HG03139 (cell line): ENCODE measurements around the gene CYSRT1.
A peak's percentile ranks its signal among the peaks of the same experiment; 100 is the strongest.

Experiments
- ATAC-seq: cut with Tn5 transposase; IDR thresholded peaks from one replicate; pipeline ENCODE4 v1.9.1; 2021; ENCODE audit not compliant: unreplicated experiment

The CYSRT1 gene

DNA sequence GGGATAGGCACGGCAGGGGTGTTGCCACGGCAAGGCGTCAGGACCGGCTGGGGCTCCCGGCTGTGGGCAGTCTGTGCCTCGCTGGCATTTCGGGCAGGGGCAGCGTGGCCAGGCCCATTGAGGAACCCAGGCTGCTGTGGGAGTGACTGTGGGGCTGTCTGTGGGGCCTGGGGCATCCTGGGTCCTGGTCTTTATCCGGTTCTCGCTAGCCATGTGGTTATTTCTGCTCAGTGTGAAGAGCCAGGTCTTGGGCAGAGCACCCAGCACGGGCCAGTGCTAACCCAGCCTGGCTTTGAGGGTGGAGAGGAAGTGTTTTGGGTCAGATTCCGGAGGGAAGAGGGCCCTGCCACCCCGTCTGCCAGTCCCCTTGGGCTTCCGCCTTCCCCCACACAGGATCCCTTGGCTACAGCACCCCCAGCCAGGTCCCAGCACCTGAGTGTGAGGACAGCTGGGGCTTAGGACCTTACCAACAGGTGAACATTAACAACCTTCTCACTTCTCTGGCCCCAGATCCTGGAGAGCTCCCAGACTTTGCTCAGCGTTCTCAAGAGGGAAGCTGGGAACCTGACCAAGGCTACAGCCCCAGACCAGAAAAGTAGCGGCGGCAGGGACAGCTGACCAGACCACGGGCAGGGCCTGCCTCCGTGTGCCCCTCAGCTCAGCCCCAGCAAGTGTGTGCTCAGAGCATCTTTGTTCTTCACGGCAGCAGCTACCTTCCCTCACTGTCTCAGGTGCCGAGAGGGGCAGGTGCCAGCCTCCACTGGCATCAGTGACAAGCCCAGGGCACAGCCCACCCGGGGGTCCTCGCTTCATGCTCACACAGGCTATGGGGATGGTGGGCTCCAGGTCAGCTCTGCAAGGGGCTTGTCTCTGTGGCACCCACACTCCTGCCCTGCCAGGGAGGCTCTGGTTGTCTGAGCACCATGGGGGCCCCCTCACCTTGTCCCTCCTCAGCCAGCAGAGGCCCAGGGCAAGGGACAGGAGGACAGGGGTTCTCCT lies 35.4 kb upstream of the CYSRT1 start:
- ATAC-seq = no peak

DNA sequence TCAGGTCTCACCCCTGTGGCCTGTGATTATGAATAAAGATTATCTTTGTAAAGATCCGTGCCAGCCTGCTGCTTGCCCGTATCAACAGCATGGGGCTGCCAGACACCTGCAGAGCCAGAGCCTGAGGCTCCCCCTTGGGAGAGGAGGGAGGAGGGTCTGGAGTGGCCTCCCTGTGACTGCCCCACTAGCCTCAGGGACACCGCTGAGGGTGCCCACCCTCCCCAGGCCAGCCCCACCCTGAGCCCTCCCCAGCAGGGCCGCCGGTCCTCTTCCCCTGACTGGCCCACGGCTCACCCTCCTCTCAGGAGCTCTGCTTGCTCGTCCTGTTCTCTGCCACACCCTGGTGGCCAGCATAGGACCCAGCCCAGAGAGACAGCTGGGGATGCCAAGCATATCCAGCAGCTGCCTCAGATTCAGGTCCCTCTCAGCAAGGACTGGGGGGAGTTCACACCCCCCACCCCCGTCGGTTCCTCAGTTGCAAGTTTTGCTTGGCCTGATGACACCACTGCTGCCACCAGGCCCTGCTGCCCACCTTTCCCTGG lies 34.6 kb upstream of the CYSRT1 start:
- no peak for ATAC-seq

DNA sequence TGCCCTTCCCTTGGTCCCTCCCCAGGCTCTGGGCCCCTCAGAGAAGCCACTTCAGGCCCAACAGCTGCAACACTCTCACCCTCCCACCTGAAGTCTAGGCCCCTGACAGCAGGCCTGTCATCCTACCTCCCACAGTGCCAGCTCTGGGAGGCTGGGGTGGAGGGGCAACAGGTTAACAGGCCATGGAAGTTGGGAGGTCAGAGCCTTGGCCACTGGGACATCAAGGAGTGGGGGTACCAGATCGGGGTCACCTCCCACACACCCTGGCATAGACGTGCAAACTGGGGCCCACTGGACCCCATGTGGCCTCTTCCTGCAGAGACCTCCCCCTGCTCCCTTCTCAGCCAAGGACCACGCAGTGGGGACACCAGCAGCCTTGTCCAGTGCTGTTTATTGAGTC lies 33.7 kb upstream of the CYSRT1 start:
- no peak for ATAC-seq

DNA sequence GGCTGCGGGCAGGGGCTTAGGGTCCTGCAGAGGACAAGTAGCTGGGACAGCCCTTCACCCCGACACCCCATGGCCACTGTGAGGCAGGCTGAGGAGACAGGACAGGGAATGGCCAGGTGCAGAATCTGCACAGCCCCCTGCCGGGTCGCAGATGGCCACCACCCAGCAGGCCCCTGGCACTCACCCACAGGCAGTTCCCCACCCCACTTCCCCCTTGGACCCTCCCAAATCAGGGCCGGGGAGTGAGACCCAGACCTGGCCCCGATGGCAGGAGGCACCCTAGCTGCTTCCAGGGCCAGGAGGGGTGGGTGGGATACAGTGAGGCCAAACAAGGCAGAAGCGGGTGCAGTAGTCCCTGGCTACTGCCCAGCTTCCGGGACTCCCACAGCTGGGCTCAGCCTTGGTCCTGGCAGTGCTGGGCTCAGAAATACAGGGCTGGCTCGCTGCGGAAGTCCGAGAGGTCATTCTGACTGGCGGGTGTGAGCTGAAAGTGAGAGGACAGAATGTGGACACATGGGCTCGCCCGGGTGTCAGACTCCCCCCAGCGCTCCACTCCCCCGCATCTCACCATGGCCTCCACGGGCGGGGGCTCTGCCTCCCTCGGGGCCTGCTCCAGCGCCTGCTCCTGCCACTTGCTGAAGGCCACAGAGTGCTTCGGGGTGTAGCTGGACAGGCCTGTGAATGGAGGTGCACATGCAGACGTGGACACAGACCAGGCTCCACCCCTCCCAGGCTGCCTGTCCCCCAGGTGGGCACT lies 33.1 kb upstream of the CYSRT1 start:
- ATAC-seq = no peak

DNA sequence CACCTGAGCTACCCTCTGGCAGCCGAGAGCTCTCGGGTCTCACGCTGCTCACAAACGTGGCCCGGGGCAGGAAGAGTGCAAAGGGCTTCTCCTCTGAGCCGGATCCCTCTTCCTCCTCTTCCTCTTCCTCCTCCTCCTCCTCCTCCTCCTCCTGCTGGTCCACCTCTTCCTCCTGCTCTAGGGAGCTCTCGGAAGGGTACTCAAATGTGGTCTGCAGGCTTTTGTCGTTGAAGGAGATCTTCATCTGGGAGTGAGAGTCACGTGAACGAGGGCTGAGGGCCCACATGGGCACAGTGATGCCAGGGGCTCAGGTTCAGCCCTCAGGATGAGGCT lies 32.6 kb upstream of the CYSRT1 start:
- ATAC-seq = no peak

DNA sequence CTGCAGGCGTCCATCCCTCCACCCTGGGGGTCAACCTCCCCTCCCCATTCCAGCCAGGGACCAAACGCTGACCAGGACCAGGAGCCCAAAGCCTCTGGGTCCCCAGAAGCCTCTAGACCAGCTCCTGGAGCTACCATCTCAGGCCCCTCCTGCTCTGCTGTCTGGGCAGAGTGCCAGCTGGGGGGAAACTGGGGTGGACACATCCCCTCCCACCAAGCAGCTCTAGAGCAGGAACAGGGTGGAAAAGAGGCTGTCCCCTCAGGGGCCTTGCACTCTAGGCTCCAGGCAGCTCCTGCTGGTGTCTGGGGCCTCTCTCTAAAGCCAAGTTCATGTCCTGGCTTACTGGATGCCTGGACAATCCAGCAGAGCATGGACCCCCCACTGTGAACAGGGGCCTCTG lies 32.1 kb upstream of the CYSRT1 start:
- ATAC-seq = no peak

DNA sequence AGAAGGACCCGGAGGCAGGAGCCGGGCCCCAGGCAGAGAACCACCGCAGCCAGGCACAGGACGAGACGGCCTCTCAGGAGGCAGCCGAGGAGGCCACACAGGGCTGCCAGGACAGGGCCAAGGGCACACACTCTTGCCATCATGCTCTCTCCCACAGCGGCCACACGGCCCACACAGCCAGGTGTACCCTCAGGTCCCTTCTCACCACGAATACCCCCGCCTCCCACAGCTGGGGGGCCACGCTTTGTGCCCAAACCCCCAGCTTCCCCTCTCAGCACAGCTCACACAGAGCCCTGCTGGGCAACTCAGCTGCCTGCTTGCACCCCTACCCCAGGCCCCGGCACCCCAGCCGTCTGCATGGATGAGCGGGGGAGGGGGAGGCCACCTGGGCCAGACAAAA lies 31.2 kb upstream of the CYSRT1 start:
- no peak for ATAC-seq

DNA sequence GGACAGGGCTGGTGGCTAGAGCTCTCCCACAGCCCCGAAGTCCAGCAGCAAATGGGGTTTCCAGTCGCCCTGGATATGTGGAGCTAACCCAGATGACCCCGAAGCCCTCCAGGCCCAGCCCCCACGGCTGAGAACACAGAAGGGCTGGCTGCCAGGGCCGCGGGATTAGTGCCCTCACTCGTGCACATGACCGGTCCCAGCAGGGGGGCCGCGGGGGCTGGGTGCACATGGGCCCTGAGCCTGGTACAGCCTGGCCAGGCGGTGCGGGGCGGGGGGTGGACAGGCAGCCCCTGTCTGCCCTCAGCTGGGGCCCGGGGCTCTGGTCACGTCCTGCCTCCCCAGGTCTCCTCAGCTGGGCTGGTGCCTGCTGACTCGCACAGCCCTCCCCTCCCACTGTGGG lies 30.6 kb upstream of the CYSRT1 start:
- ATAC-seq = no peak

DNA sequence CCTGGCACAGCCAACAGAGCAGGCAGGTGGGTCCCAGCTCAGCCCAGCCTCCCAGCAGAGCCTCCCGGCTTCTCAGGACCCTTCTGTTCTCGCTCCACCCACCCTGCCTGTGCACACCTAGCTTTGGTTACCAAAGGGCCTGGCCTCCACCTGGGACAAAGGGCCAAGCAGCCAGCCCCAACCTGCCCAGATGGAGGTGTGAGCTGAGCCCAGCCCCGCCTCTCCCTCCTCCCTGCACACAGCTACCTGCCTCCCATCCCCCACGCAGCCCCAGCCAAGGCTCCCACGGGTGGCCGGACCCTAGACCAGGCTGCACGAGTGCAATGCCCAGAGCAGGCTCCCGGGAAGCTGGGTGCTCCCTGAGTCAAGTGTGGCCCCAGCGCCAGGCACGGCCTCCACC lies 30.1 kb upstream of the CYSRT1 start:
- ATAC-seq = no peak

DNA sequence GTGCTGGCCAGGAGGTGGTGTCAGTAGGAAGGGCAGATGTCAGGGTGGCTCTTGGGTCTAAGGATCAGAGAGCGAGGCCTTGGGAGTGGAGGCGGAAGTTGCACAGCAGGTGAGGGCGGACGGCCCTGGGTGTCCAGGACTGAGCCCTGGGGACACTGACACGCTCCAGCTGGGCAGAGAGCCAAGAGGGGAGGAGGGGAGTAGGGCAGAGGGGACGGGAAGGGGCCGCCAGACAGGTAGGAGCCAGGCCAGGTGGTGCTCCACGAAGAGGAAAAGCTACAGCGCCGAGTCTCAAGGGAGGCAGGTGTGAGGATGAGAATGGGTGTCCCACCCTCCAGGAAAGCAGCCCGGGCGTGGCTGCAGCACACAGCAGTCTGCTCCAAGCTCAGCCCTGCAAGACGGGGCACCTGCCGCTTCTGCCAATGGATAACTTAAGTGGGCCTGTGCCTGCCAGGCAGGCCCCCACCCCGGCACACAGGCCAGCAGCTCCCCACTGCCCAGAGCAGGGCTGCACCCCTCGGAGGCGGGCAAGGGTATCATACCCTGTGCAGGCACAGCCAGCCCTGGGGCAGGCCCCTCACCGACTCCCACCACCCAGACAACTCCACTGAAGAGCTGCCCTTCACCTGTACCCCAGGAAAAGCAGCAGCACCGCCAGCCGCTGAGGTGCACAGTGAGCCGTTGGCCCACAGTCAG lies 29.3 kb upstream of the CYSRT1 start:
- no peak for ATAC-seq

DNA sequence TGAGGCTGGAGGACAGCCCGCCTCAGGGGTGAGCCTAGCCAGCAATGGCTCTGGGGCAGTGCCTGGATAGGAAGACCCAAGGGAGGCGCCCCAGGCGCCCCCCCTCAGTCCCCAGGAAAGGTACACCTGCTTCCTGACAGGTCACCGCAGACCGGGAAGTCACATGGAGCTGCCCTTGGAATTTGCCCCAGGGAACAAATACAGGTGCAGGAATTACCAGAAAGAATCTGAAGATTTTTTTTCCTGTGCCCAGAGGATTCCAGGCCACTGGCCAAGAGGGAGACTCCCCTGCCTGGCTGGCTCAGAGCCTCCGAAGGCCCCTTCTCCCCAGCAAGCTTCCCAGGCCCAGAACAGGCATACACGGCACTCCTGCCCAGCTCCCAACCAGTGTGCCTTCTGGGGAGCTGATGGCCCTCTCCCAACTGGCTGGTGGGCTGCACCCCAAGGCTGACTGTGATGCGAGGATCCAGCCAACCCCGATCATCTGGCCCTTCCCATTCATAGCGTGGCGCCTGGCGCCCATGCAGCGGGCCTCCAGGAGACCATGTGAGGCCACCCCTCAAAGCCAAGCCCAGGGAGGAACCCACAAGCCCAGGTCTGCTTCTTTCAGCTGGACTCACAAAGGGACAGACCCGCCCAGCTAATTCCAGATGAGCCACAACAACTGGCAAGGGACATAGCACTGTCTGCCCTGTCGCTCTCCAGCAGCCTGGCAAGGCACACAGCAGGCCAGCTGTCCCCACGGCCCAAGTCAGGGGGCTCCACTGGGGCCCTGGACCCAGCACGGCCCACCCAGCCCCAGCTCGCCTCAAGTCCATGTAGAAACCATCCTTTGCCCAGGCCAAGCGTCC lies 26.7 kb upstream of the CYSRT1 start:
- no peak for ATAC-seq

DNA sequence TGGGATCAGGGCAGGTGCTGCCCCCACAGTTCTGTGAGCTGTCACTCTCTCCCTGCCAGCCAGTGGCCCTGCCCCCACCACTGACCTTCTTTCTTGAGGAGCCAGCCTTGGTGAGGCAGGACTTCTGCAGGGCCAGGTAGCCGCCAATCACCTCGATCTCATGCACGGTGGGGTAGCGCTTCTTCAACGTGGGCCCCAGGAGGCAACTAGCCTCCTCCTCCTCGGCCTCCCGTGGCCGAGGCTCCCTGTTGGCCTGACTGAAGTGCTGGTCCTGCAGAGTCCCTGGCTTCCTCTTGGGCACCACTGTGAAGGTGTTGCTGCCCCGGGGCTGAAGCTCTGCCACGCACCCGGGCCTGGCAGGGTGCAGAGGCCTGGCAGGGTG lies 26.1 kb upstream of the CYSRT1 start:
- no peak for ATAC-seq

DNA sequence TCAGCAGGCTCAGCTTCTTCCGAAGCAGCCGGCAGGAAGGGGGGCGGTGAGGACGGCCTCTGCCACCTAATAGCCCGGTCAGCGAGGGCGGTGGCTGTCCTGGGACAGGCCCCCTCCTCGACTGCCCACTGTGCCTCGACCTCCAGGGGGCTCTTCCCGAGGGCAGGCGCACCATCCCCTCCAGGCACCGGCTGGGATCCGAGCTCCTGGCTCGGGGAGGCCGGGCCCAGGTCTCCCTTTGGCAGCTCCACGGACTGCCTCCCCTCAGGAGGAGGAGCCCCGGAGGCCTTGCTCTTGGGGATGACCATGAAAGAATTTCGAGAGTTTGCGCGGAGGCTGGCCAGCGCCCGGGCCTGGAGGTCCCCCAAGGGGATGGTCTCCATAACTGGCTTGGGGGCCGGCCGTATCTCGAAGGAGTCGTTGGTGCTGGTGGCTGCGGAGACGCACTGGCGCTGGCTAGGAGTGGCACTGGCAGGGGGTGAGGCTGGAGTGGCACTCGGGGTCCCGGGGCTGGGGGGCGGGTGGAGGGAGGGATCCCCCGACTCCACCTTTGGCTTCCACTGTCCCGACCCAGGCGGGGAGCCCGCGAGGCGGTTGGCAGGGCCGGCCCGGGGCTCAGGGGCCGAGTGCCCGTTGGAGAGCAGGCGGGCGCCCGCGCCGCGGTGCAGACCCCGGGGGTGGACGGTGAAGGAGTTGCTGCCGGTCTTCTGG lies 25.4 kb upstream of the CYSRT1 start:
- no peak for ATAC-seq

DNA sequence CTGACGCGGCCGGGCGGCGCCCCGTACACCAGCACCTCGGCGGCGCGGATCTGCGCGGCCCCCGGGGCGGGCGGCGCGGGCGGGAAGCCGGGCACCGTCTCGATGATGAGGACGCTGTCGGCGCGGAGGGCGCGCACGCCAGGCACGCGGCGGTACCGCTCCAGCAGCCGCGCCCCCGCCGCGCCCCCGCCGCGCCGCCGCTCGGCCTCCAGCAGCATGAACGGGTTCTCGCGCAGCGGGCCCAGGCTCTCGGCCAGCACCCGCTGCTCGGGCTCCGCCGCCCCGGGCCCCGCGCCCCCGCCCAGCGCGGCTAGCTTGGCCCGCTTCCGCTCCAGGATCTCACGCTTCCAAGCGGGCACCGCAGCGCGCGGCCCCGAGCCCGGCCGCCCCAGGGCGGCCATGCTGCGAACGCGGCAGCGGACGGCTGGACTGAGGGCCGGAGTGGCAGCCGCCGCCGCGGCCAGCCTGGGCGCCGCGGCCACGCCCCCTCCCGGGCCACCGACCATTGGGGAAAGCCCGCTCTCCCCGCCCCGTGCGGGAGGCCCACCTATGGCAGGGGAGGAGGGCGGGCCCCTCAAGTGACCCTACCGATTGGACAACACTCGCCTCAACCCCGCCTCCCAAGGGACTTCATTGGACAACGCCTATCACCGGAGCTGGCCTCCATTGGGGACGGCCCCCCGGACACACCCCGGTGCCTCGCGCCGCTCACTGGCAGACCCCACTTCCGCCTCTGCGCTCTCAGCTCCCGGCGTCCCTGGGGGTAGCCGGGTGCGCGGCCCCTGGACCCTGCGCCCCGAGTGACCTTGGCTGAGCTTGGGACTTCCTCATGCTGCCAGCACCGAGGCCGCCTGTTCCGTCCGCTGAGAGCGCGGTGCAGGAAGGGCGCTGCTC lies 24.4 kb upstream of the CYSRT1 start, which contains the start of gene TPRN:
TPRN (minus strand) TSS at position 431 of the 894 bp plus-strand sequence; CDS start at position 401, 30 bp downstream.
- peak; percentile 85 for ATAC-seq

DNA sequence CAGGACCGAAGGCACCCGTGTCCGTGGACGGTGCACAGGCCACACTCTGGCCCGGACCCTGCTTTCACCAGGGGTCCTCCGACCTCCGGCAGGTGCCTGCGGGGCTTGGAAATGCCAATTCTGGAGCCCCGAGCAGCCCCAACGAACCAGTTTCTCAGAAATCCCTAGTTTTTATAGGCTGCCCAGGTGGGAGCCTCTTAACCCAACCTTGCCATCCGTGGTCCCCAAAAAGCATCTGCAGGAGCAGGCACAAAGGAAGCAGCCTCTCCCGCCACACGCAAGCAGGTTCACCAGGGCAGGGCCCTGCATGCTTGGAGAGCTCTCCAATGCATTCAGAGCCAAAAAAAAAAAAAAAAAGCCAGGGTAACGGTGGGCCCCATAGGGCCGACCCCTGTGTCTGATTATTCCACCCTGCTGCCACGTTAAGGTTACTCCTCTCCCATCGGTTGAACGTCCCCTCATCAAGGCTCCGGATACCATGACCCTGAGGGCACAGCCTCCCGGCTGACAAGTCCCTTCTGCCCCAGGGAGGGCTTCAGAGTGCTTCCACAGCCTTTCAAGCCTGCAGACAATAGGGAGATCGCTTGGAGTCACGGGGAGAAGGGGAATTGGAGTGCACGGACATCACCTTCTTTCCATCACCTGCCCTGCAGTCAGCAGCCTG lies 23.6 kb upstream of the CYSRT1 start:
- ATAC-seq = no peak

DNA sequence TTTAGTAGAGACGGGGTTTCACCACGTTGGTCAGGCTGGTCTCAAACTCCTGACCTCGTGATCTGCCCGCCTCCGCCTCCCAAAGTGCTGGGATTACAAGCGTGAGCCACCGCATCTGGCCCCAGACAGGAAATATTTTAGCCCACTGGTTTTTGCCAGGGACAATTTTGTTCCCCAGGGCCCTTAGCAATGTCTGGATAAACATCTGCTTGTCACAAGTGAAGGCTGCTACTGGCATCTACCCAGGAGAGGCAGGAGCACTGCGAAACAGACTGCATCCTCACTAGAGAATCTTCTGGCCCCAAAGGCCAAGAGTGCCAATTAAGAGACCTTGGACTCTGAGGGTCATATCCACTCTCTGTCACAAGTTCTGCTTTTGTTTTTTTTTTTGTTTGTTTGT lies 22.0 kb upstream of the CYSRT1 start:
- no peak for ATAC-seq

DNA sequence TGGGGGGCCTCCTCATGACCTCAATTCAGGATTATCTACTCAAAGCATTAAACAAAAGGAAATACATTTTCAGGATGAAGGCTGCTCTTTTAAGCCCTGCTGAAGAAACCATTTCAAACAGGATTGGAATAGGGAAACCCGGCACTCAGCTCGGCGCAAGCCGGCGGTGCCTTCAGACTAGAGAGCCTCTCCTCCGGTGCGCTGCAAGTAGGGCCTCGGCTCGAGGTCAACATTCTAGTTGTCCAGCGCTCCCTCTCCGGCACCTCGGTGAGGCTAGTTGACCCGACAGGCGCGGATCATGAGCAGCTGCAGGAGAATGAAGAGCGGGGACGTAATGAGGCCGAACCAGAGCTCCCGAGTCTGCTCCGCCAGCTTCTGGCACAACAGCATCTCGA lies 20.2 kb upstream of the CYSRT1 start:
- no peak for ATAC-seq
